Measurements from ENCODE around the gene CORO7.

- TF ChIP-seq CTCF (IDR thresholded peaks at IDR 0.05; ENCODE audit: low read depth, low read length, poor library complexity, severe bottlenecking) (no peak), EZH2phosphoT487 (IDR thresholded peaks at IDR 0.05; ENCODE audit: borderline replicate concordance, low read length) (no peak)
Observed at GRCh38 chr16:4307215-4308037, 109.0 kb downstream of the CORO7 start.

All from DOHH2 (cell line).